SK-N-SH treated with all-trans-retinoic acid at 6 μM for 48 hours (cell line): ENCODE data around the gene ACBD4.

Source experiments
- ISL1 ChIP-seq: fragments of 250-450 bp; sonication (Bioruptor Pico); IDR thresholded peaks from 2 replicates; pipeline ENCODE4 v2.1.2; 2022; ENCODE audit warnings: mild to moderate bottlenecking, moderate library complexity
- PATZ1 ChIP-seq: fragments of 250-450 bp; sonication (Bioruptor Pico); IDR thresholded peaks from 2 replicates; pipeline ENCODE4 v1.8.0; 2020; ENCODE audit warnings: mild to moderate bottlenecking, moderate library complexity, borderline replicate concordance
- RARB ChIP-seq: fragments of 250-450 bp; sonication (Bioruptor Pico); IDR thresholded peaks from 2 replicates; pipeline ENCODE4 v1.8.0; 2021; ENCODE audit warnings: mild to moderate bottlenecking, moderate library complexity
- ZFP3 ChIP-seq: fragments of 250-450 bp; sonication (Bioruptor Pico); IDR thresholded peaks from 2 replicates; pipeline ENCODE4 v1.5.0; 2020; ENCODE audit warnings: mild to moderate bottlenecking, moderate library complexity

- peak; percentile 87; the same call in 1 of the 2 replicates for TF ChIP-seq PATZ1 (CRISPR knock-in tag)
- TF ChIP-seq ZFP3 (CRISPR knock-in tag) = peak; percentile 41; the same call in 1 of the 2 replicates
- no peak for TF ChIP-seq ISL1
- TF ChIP-seq RARB (CRISPR knock-in tag) = peak; percentile 98
These were observed 12.9 kb downstream of the ACBD4 start, which contains the start of gene HEXIM1 for GRCh38 chr17:45148183-45149036.
